Frontal cortex (tissue), 4 donors: Measurements from ENCODE around the gene PCDHB1. TPM values are rescaled to one million over a fixed set of nuclear protein-coding genes. Genes with fewer than 3 reads are reported as not detected.
"Not testable (repeated sequence)": the region's sequence is repeated elsewhere in the genome, so short reads cannot be mapped to it uniquely, and the experiment has no call there.

Source experiments
- DNase-seq, 2 donors: peaks; one replicate each; pipeline ENCODE4 v3.0.0; 2012; ENCODE audit warnings: low spot score in 2 of 2
- FAIRE-seq: peaks from 2 replicates; lab custom pipeline; 2012; peaks lifted over from hg19 to GRCh38; lab: Jason Lieb, UNC
- total RNA-seq: library from RNA; depleted of rRNA; stranded (reverse); fragments of >200 nt; gene quantifications from one replicate; pipeline ENCODE4 v1.2.3, GENCODE V29; 2014
- donor health status: control.
- donor health status: control.
- donor health status: control.

PCDHB1 gene
- total RNA-seq, 1 donor from 2014 or later, result 0.82 TPM

DNA sequence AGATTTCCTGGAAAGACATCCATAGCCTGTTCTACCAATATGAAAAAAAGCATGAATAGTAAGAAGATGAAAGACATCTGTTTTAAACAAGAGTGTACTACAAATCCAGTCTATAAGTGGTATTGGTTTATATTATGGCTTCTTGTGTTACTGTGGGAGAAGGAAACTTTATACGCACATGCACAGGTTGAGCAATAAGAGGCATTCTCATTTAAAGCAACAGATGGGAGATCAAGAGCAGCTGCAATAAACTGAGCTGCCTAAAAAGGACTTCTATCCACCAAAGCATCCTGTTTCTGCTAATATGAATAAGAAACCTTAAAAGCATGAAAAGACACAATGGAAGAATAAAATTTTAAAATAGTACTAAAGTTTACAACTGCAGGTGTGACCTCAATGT is 8.6 kb upstream of the PCDHB1 start:
- FAIRE-seq (no peak), DNase-seq (no peak)

- FAIRE-seq (no peak), DNase-seq (no peak)
Observed at GRCh38 chr5:141051521-141051866, 320 bp downstream of the PCDHB1 start.

DNA sequence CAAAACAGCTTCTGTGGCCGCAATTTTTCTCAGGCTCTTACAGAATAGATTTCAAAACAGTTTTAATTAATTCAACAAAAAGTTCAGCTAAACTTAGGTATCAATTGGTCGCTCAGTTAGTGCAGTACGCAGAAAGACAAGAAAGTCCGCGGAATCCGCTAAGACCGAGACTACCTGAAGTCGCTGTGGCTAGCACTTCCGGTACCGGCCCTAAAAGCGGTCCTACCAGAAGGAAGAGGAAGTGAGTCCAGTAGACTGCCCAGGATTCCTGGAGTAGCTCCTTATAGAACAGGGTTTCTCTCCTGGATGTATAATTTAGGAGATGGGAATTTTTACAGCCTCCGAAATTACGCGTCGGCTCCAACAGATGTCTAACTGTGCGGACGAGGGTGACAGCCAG is 26.7 kb downstream of the PCDHB1 start:
- FAIRE-seq (no peak), DNase-seq (no peak)

DNA sequence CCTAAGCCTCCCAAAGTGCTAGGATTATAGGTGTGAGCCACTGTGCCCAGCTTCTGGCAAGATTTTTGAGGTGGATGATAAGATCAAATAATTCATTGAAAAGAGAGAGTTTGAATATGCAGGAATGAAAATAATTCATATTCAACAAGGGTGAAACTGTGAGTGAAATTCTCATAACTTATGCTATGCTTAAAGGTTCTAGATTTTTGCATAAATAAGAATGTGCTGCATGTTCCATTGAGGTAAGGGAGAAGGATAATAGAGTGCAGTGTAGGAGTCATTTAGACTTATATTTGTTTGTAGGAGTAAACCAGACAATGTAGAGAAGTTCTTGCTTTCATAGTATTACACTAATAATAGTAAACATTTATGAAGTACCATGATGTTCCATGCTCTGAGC is 31.1 kb downstream of the PCDHB1 start:
- no peak for DNase-seq
- no peak for FAIRE-seq

GRCh38 chr5:141084487-141084989 is 33.4 kb downstream of the PCDHB1 start:
- DNase-seq (peak in 1 of 2 donors; percentile 15), FAIRE-seq (no peak)

DNA sequence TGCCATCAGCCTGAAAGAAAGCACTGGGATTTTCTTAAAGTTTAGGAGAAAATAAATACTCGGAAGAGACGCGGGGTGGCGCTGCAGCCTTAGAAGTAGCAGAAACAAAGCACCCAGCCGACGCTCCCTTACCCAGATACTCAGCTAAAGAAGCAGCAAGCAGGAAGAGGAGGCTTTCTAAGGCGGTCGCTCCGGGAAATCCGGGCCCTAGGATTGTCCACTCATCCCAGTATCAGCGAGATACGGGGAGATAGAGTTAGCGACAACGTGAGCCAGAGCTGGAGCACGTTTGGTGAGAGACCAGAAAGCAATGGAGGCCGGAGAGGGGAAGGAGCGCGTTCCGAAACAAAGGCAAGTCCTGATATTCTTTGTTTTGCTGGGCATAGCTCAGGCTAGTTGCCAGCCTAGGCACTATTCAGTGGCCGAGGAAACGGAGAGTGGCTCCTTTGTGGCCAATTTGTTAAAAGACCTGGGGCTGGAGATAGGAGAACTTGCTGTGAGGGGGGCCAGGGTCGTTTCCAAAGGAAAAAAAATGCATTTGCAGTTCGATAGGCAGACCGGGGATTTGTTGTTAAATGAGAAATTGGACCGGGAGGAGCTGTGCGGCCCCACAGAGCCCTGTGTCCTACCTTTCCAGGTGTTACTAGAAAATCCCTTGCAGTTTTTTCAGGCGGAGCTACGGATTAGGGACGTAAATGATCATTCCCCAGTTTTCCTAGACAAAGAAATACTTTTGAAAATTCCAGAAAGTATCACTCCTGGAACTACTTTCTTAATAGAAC is 43.5 kb downstream of the PCDHB1 start, which contains the start of gene PCDHB2:
TSS of gene PCDHB2 (plus strand) at position 135 of the 782 bp plus-strand sequence. CDS start at position 311, 176 bp downstream.
- no peak for FAIRE-seq

DNA sequence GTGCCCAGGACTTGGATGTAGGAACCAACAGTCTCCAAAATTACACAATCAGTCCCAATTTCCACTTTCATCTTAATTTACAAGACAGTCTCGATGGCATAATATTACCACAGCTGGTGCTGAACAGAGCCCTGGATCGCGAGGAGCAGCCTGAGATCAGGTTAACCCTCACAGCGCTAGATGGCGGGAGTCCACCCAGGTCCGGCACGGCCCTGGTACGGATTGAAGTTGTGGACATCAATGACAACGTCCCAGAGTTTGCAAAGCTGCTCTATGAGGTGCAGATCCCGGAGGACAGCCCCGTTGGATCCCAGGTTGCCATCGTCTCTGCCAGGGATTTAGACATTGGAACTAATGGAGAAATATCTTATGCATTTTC is 44.1 kb downstream of the PCDHB1 start:
- no peak for FAIRE-seq
- no peak for DNase-seq

More for the DNA sequence above, 43.5 kb downstream of the PCDHB1 start, which contains the start of gene PCDHB2:
- DNase-seq, result no peak

- not testable (repeated sequence) for DNase-seq, FAIRE-seq
Observed at GRCh38 chr5:141096181-141096580, 45.0 kb downstream of the PCDHB1 start.

DNA sequence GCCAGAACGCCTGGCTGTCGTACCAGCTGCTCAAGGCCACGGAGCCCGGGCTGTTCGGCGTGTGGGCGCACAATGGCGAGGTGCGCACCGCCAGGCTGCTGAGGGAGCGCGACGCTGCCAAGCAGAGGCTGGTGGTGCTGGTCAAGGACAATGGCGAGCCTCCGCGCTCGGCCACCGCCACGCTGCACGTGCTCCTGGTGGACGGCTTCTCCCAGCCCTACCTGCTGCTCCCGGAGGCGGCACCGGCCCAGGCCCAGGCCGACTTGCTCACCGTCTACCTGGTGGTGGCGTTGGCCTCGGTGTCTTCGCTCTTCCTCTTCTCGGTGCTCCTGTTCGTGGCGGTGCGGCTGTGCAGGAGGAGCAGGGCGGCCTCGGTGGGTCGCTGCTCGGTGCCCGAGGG is 45.4 kb downstream of the PCDHB1 start:
- not testable (repeated sequence) for DNase-seq, FAIRE-seq

DNA sequence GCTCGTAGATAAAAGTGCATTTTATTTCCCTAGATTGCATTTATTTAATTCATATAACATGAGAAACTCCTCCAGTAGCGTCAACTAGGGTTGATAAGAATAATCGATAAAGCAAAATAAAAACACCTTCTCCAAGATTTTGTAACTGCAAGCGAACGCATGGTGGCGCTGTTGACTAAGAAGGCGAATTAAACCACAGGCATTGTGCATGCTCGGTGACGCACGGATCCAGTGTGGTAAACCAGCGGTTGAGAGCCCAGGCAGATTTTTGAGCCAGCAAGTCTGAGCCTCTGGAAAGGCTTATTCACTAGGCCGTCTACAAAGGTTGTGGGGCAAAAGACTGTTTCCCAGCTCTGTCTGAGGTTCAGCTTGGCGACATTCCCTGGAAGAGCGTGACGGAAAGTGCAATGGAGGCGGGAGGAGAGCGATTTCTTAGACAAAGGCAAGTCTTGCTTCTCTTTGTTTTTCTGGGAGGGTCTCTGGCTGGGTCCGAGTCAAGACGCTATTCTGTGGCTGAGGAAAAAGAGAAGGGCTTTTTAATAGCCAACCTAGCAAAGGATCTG is 49.1 kb downstream of the PCDHB1 start, which contains the start of gene PCDHB3:
TSS of gene PCDHB3 (plus strand) at position 231 of the 563 bp plus-strand sequence. CDS start at position 408, 177 bp downstream.
- DNase-seq, result no peak
- FAIRE-seq, result no peak

DNA sequence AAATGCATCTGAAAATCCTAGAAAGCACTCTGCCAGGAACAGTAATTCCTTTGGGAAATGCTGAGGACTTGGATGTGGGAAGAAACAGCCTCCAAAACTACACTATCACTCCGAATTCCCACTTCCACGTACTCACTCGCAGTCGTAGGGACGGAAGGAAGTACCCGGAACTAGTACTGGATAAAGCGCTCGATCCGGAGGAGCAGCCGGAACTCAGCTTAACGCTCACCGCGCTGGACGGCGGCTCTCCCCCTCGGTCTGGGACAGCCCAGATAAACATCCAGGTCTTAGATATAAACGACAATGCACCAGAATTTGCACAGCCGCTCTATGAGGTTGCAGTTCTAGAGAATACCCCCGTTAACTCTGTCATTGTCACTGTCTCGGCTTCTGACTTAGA is 49.9 kb downstream of the PCDHB1 start:
- FAIRE-seq (no peak), DNase-seq (no peak)

DNA sequence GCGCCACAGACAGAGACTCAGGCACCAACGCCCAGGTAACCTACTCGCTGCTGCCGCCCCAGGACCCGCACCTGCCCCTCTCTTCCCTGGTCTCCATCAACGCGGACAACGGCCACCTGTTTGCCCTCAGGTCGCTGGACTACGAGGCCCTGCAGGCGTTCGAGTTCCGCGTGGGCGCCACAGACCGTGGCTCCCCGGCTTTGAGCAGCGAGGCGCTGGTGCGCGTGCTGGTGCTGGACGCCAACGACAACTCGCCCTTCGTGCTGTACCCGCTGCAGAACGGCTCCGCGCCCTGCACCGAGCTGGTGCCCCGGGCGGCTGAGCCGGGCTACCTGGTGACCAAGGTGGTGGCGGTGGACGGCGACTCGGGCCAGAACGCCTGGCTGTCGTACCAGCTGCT is 50.9 kb downstream of the PCDHB1 start:
- DNase-seq, FAIRE-seq: not testable (repeated sequence)

DNA sequence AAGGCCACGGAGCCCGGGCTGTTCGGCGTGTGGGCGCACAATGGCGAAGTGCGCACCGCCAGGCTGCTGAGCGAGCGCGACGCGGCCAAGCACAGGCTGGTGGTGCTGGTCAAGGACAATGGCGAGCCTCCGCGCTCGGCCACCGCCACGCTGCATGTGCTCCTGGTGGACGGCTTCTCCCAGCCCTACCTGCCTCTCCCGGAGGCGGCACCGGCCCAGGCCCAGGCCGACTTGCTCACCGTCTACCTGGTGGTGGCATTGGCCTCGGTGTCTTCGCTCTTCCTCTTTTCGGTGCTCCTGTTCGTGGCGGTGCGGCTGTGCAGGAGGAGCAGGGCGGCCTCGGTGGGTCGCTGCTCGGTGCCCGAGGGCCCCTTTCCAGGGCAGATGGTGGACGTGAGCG is 51.3 kb downstream of the PCDHB1 start:
- FAIRE-seq, DNase-seq: not testable (repeated sequence)

GRCh38 chr5:141105350-141105749 is 54.2 kb downstream of the PCDHB1 start:
- no peak for DNase-seq
- no peak for FAIRE-seq

Other genes with a start within 250 kb of the PCDHB1 start
- 12.2 TPM for gene PCDHA4, start 244.3 kb upstream of the PCDHB1 start, total RNA-seq
- gene PCDHA5, start 229.8 kb upstream of the PCDHB1 start, total RNA-seq, result 8.2 TPM
- 17.1 TPM for gene PCDHA6, start 223.4 kb upstream of the PCDHB1 start, total RNA-seq
- gene PCDHA7, start 217.1 kb upstream of the PCDHB1 start, total RNA-seq, result 15.5 TPM
- gene PCDHA8, start 210.2 kb upstream of the PCDHB1 start, total RNA-seq, result 8.2 TPM
- 9.8 TPM for gene PCDHA9, start 203.0 kb upstream of the PCDHB1 start, total RNA-seq
- gene PCDHA10, start 195.5 kb upstream of the PCDHB1 start, total RNA-seq, result 10.6 TPM
- 29.3 TPM for gene PCDHA11, start 182.4 kb upstream of the PCDHB1 start, total RNA-seq
- 11.0 TPM for gene PCDHA12, start 176.1 kb upstream of the PCDHB1 start, total RNA-seq
- 13.5 TPM for gene PCDHA13, start 169.2 kb upstream of the PCDHB1 start, total RNA-seq
- gene PCDHAC1, start 125.1 kb upstream of the PCDHB1 start, total RNA-seq, result 76.2 TPM
- 29.8 TPM for gene PCDHAC2, start 84.9 kb upstream of the PCDHB1 start, total RNA-seq
- 13.0 TPM for gene PCDHB2, start 43.2 kb downstream of the PCDHB1 start, total RNA-seq
- gene PCDHB3, start 49.1 kb downstream of the PCDHB1 start, total RNA-seq, result 11.0 TPM
- 4.5 TPM for gene PCDHB4, start 70.4 kb downstream of the PCDHB1 start, total RNA-seq
- 7.3 TPM for gene PCDHB5, start 83.8 kb downstream of the PCDHB1 start, total RNA-seq
- gene PCDHB6, start 98.7 kb downstream of the PCDHB1 start, total RNA-seq, result 3.3 TPM
- 9.8 TPM for gene PCDHB7, start 121.3 kb downstream of the PCDHB1 start, total RNA-seq
- gene PCDHB8, start 126.4 kb downstream of the PCDHB1 start, total RNA-seq, result 7.7 TPM
- gene PCDHB16, start 131.0 kb downstream of the PCDHB1 start, total RNA-seq, result 5.3 TPM
- 4.9 TPM for gene PCDHB9, start 135.8 kb downstream of the PCDHB1 start, total RNA-seq
- gene PCDHB10, start 141.0 kb downstream of the PCDHB1 start, total RNA-seq, result 13.9 TPM
- gene PCDHB11, start 148.3 kb downstream of the PCDHB1 start, total RNA-seq, result 13.0 TPM
- 12.6 TPM for gene PCDHB12, start 157.3 kb downstream of the PCDHB1 start, total RNA-seq
- gene PCDHB13, start 162.5 kb downstream of the PCDHB1 start, total RNA-seq, result 6.1 TPM
- gene PCDHB14, start 172.0 kb downstream of the PCDHB1 start, total RNA-seq, result 12.6 TPM
- gene PCDHB15, start 194.0 kb downstream of the PCDHB1 start, total RNA-seq, result 18.3 TPM